KMS-11 (cell line): ENCODE measurements around the gene NAGLU.

Experiments used
- H2AFZ ChIP-seq: fragments of 200-600 bp; sonication (generic); 2 replicates; pipeline ENCODE4 v1.6.1; 2016; ENCODE audit warnings: antibody characterized with exemption, mixed run types, low read depth
- H3K27ac ChIP-seq: fragments of 200-600 bp; sonication (generic); 2 replicates; pipeline ENCODE4 v1.6.1; 2016; ENCODE audit warnings: mild to moderate bottlenecking, mixed run types
- H3K27me3 ChIP-seq: fragments of 200-600 bp; sonication (generic); 2 replicates; pipeline ENCODE4 v1.6.1; 2017; ENCODE audit warnings: mild to moderate bottlenecking, low read depth, mixed run types, moderate library complexity; ENCODE audit not compliant: insufficient read depth
- H3K36me3 ChIP-seq: fragments of 200-600 bp; sonication (generic); 2 replicates; pipeline ENCODE4 v1.6.1; 2017; ENCODE audit warnings: mild to moderate bottlenecking, mixed run types; ENCODE audit not compliant: insufficient read depth
- H3K4me1 ChIP-seq: fragments of 200-600 bp; sonication (generic); 2 replicates; pipeline ENCODE4 v1.6.1; 2016; ENCODE audit warnings: mild to moderate bottlenecking, low read depth, mixed run types; ENCODE audit not compliant: poor library complexity, severe bottlenecking
- H3K4me2 ChIP-seq: fragments of 200-600 bp; sonication (generic); 2 replicates; pipeline ENCODE4 v1.7.0; 2016; ENCODE audit warnings: mild to moderate bottlenecking, mixed run types
- H3K4me3 ChIP-seq: fragments of 200-600 bp; sonication (generic); IDR thresholded peaks from 2 replicates; pipeline ENCODE4 v1.6.1; 2017; ENCODE audit warnings: low read depth, low read length, mixed read lengths; ENCODE audit not compliant: insufficient read depth
- H3K79me2 ChIP-seq: fragments of 200-600 bp; sonication (generic); 2 replicates; pipeline ENCODE4 v1.6.1; 2016; ENCODE audit warnings: low read depth, mixed run types; ENCODE audit not compliant: insufficient read depth
- H3K9ac ChIP-seq: fragments of 200-600 bp; sonication (generic); 2 replicates; pipeline ENCODE4 v1.6.1; 2016; ENCODE audit warnings: mild to moderate bottlenecking, mixed run types
- H4K20me1 ChIP-seq: fragments of 200-600 bp; sonication (generic); 2 replicates; pipeline ENCODE4 v1.6.1; 2016; ENCODE audit warnings: mild to moderate bottlenecking, mixed run types; ENCODE audit not compliant: insufficient read depth
- CTCF ChIP-seq: fragments of 200-600 bp; sonication (generic); conservative IDR thresholded peaks from 2 replicates; pipeline ENCODE4 v1.6.1; 2017; ENCODE audit warnings: low read depth, mild to moderate bottlenecking, antibody characterized with exemption, low read length, moderate library complexity, mixed read lengths

Gene NAGLU

DNA sequence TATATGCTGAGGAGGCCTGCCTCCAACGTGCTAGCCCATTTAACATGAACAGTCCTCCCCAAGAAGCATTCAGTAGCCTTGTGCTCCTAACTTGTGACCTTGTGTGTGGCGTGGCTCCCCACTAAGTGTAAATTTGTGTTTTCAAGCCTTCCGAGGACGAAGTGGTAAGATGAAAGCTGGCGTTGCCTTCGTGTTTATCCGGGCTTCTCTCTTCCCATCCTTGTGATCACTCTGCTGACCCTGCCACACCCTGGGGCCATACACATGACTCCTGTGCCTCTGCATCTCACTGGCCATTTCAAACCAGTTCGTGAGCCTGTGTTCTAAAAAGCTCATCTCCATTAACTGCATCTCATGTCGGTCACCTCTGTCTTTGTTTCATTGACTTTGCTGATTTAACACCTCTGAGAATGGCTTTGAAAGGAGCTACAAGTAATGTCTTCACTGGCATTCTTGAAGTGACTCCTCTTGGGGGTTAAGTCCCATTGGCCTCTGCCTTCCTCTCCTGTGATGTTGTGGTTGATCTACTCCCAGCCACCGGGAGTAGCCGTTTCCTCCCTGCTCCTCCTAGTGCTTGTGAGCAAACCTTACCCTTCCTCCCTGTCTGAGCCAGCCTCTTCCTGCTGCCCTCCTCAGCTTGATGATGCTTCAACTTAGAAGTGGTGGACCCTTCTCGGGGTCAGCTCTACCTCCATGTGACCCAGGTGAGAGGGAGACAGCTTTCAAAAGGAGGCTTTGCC, 27.4 kb upstream of the NAGLU start:
- Histone ChIP-seq H3K4me1 (no peaks in the 10 kb centered on the region), H2AFZ (no peak overlapping the region), H3K4me3 (no peak overlapping the region), H3K79me2 (no peaks in the 10 kb centered on the region), H3K27me3 (no peaks in the 10 kb centered on the region), H4K20me1 (no peaks in the 10 kb centered on the region), H3K36me3 (no peaks in the 10 kb centered on the region), H3K9ac (no peak overlapping the region), H3K4me2 (no peak overlapping the region), H3K27ac (no peak overlapping the region)
- TF ChIP-seq CTCF, result no peak

GRCh38 chr17:42509409-42509808, 26.6 kb upstream of the NAGLU start:
- Histone ChIP-seq H3K4me3 (no peak overlapping the region), H2AFZ (no peak overlapping the region), H3K27me3 (no peaks in the 10 kb centered on the region), H3K4me1 (no peaks in the 10 kb centered on the region), H3K36me3 (no peaks in the 10 kb centered on the region), H4K20me1 (no peaks in the 10 kb centered on the region), H3K4me2 (no peak overlapping the region), H3K9ac (no peak overlapping the region), H3K27ac (no peak overlapping the region), H3K79me2 (no peaks in the 10 kb centered on the region)
- TF ChIP-seq CTCF, result no peak

- no peaks in the 10 kb centered on the region for H3K4me1 ChIP-seq
- no peak overlapping the region for H3K9ac ChIP-seq
- H3K27me3 ChIP-seq, result no peaks in the 10 kb centered on the region
- no peak overlapping the region for H3K27ac ChIP-seq
- no peak overlapping the region for H2AFZ ChIP-seq
- TF ChIP-seq CTCF, result no peak
- no peak overlapping the region for H3K4me2 ChIP-seq
- no peak overlapping the region for H3K4me3 ChIP-seq
- no peaks in the 10 kb centered on the region for H3K79me2 ChIP-seq
- H4K20me1 ChIP-seq, result no peaks in the 10 kb centered on the region
- H3K36me3 ChIP-seq, result no peaks in the 10 kb centered on the region
Observed at GRCh38 chr17:42509841-42510240, 26.2 kb upstream of the NAGLU start.

DNA sequence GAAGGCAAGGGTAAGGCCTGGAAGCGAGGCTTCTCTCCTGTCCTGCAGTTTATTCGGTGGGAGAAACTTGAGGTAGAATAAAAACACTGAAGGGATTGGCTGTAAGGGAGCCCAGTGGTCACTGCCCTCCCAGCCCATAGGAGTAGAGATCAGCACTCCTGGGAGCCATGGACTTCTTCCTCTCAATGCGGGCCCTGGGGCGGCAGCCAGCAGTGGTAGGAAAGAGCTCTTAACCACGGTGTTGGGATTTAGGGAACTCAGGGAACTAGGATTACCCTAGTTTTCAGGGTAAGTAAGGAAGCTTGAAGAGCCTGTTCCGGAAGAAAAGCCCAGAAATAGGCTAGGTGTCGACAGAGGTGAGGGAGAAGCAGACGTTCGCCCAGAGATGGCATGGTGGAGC, 23.8 kb upstream of the NAGLU start:
- H4K20me1 ChIP-seq, result no peaks in the 10 kb centered on the region
- no peaks in the 10 kb centered on the region for H3K36me3 ChIP-seq
- H3K27me3 ChIP-seq, result no peaks in the 10 kb centered on the region
- no peak overlapping the region for H3K4me3 ChIP-seq
- TF ChIP-seq CTCF, result no peak
- peaks cover 3% of the 10 kb centered on the region for H3K4me1 ChIP-seq
- no peak overlapping the region for H3K4me2 ChIP-seq
- H3K27ac ChIP-seq, result no peak overlapping the region
- no peak overlapping the region for H3K9ac ChIP-seq
- no peaks in the 10 kb centered on the region for H3K79me2 ChIP-seq
- H2AFZ ChIP-seq, result no peak overlapping the region
